DOHH2 (cell line): ENCODE measurements around the gene GALNT17.

Experiments
- H3F3A ChIP-seq: fragments of 200-600 bp; sonication (generic), shearing (Covaris generic); 2 replicates; pipeline ENCODE4 v1.6.0; 2016; ENCODE audit warnings: antibody characterized with exemption, mild to moderate bottlenecking; ENCODE audit not compliant: control insufficient read depth, insufficient read depth
- H3K27ac ChIP-seq: fragments of 200-600 bp; sonication (generic); 2 replicates; pipeline ENCODE4 v1.5.1; 2014; ENCODE audit warnings: low read depth, mild to moderate bottlenecking, low read length, moderate library complexity
- H3K27me3 ChIP-seq: fragments of 200-600 bp; sonication (generic); 2 replicates; pipeline ENCODE4 v1.6.1; 2014; ENCODE audit warnings: mild to moderate bottlenecking, low read length, mixed read lengths; ENCODE audit not compliant: control insufficient read depth
- H3K36me3 ChIP-seq: fragments of 200-600 bp; sonication (generic); 2 replicates; pipeline ENCODE4 v1.6.1; 2014; ENCODE audit warnings: mild to moderate bottlenecking, low read length, moderate library complexity, mixed read lengths; ENCODE audit not compliant: control insufficient read depth
- H3K4me1 ChIP-seq: fragments of 200-600 bp; sonication (generic); 2 replicates; pipeline ENCODE4 v1.6.1; 2014; ENCODE audit warnings: mild to moderate bottlenecking, low read length, mixed read lengths; ENCODE audit not compliant: control insufficient read depth
- H3K4me2 ChIP-seq: fragments of 200-600 bp; sonication (generic); 2 replicates; pipeline ENCODE4 v1.6.0; 2014; ENCODE audit warnings: mild to moderate bottlenecking, low read length, moderate library complexity
- H3K4me3 ChIP-seq: fragments of 200-600 bp; sonication (generic); 2 replicates; pipeline ENCODE4 v1.5.1; 2014; ENCODE audit warnings: mild to moderate bottlenecking, low read length, mixed read lengths
- H3K79me2 ChIP-seq: fragments of 200-600 bp; sonication (generic); 2 replicates; pipeline ENCODE4 v1.6.1; 2014; ENCODE audit warnings: mild to moderate bottlenecking, low read length, mixed read lengths; ENCODE audit not compliant: control insufficient read depth
- H3K9me2 ChIP-seq: fragments of 200-600 bp; sonication (generic); replicated peaks from 2 replicates; pipeline ENCODE4 v1.6.1; 2014; ENCODE audit warnings: mild to moderate bottlenecking, low read length, mixed read lengths; ENCODE audit not compliant: control insufficient read depth
- H3K9me3 ChIP-seq: fragments of 200-600 bp; sonication (generic); 2 replicates; pipeline ENCODE4 v1.6.1; 2014; ENCODE audit warnings: antibody characterized with exemption, low read length, mixed read lengths; ENCODE audit not compliant: control insufficient read depth, insufficient read depth
- H4K20me1 ChIP-seq: fragments of 200-600 bp; sonication (generic); 2 replicates; pipeline ENCODE4 v1.6.0; 2014; ENCODE audit warnings: low read depth, mild to moderate bottlenecking, antibody characterized with exemption, low read length, moderate library complexity; ENCODE audit not compliant: control insufficient read depth, insufficient read depth
- EZH2phosphoT487 ChIP-seq: fragments of 200-600 bp; sonication (generic); IDR thresholded peaks from 2 replicates; pipeline ENCODE4 v1.6.1; 2017; ENCODE audit warnings: borderline replicate concordance, mild to moderate bottlenecking, antibody characterized with exemption, low read length, moderate library complexity, mixed read lengths
- TF ChIP-seq, protein P1 (sequence below): fragments of 200-600 bp; sonication (generic); IDR thresholded peaks from one replicate; pipeline ENCODE4 v1.5.1; 2014; ENCODE audit warnings: antibody characterized with exemption, mild to moderate bottlenecking, low read depth, low read length; ENCODE audit not compliant: poor library complexity, severe bottlenecking

GALNT17 gene

DNA sequence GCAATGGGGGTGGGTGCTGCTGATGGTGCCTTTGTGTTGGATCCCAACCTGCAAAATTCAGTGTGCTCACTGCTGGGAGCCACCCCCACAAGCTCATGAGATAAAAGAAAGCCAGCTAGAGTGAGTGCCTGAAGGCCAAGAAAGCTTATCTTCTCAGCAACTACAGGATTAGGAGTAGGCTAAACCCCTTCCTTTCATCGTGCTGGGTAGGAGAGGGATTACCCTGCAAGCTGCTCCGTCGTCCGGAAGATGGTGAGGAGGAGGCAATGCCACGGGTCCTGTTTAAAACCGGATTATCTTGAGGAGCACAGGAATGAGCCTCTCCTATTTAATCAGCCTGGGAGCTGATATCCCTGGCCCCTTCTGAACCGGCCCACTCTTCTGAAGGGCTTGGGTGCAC, 258.0 kb downstream of the GALNT17 start:
- no peaks in the 10 kb centered on the region for H3K79me2 ChIP-seq
- no peak overlapping the region for H3K4me3 ChIP-seq
- no peaks in the 10 kb centered on the region for H3K9me2 ChIP-seq
- no peaks in the 10 kb centered on the region for H3K27me3 ChIP-seq
- no peak overlapping the region for H3K27ac ChIP-seq
- no peaks in the 10 kb centered on the region for H3F3A ChIP-seq
- no peak for TF ChIP-seq EZH2phosphoT487
- TF ChIP-seq, protein P1, sequence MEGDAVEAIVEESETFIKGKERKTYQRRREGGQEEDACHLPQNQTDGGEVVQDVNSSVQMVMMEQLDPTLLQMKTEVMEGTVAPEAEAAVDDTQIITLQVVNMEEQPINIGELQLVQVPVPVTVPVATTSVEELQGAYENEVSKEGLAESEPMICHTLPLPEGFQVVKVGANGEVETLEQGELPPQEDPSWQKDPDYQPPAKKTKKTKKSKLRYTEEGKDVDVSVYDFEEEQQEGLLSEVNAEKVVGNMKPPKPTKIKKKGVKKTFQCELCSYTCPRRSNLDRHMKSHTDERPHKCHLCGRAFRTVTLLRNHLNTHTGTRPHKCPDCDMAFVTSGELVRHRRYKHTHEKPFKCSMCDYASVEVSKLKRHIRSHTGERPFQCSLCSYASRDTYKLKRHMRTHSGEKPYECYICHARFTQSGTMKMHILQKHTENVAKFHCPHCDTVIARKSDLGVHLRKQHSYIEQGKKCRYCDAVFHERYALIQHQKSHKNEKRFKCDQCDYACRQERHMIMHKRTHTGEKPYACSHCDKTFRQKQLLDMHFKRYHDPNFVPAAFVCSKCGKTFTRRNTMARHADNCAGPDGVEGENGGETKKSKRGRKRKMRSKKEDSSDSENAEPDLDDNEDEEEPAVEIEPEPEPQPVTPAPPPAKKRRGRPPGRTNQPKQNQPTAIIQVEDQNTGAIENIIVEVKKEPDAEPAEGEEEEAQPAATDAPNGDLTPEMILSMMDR: no peak
- H3K9me3 ChIP-seq: no peaks in the 10 kb centered on the region; the same call in 1 of the 2 replicates
- H4K20me1 ChIP-seq: no peaks in the 10 kb centered on the region
- H3K4me2 ChIP-seq: no peak overlapping the region
- H3K36me3 ChIP-seq: no peaks in the 10 kb centered on the region
- no peaks in the 10 kb centered on the region for H3K4me1 ChIP-seq

DNA sequence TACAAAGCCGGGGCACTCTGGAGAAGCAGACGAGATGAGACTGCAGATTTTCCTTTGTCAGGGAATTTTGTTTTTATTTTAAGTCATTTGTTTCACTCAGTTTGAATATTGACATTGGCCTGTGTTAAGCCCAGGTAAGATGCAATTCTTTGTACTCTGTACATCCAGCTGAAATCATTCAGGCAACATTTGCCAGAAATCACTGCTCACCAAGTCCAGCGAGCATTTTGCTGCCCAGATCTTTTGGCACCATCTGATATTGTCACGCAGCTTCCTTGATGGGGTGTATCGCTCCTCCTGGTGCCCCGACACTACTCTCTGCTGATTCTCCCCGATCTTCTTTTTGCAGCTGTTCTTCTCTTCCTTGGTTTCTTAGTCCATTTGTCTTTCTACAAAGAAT, 261.7 kb downstream of the GALNT17 start:
- Histone ChIP-seq H3K36me3 (no peaks in the 10 kb centered on the region), H3K27ac (no peak overlapping the region), H3K4me1 (no peaks in the 10 kb centered on the region), H3K4me2 (no peak overlapping the region), H3K79me2 (no peaks in the 10 kb centered on the region), H3K9me3 (no peaks in the 10 kb centered on the region; the same call in 1 of the 2 replicates), H3K27me3 (no peaks in the 10 kb centered on the region), H3K4me3 (no peak overlapping the region), H3F3A (no peaks in the 10 kb centered on the region), H4K20me1 (no peaks in the 10 kb centered on the region), H3K9me2 (no peaks in the 10 kb centered on the region)
- TF ChIP-seq, protein P1: no peak
- no peak for TF ChIP-seq EZH2phosphoT487

DNA sequence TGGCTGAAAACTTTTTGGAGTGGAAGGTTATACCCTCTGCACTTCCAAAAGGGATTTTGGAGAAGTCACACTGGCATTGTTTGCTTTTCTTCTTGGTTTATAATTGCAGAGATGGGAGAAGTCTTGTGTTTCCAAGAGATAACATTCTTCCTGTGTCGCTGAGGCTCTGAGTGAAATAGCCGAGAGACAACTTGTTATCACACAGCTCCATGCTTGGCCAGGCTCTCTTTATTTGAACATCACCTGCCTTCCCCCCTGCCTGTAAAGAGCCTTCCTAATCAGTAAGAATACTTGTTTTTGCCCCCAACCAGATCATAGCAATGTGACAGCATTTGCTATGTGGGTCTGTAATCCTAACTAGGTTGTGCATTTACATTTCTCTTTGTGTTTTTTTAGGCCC, 270.7 kb downstream of the GALNT17 start:
- Histone ChIP-seq H3K4me2 (no peak overlapping the region), H3F3A (no peaks in the 10 kb centered on the region), H3K9me3 (peaks cover 11% of the 10 kb centered on the region; the same call in 1 of the 2 replicates), H3K4me3 (no peak overlapping the region), H3K4me1 (no peaks in the 10 kb centered on the region), H3K27ac (no peak overlapping the region), H3K27me3 (no peaks in the 10 kb centered on the region), H3K79me2 (no peaks in the 10 kb centered on the region), H4K20me1 (no peaks in the 10 kb centered on the region), H3K9me2 (no peaks in the 10 kb centered on the region), H3K36me3 (no peaks in the 10 kb centered on the region)
- TF ChIP-seq, protein P1: no peak
- TF ChIP-seq EZH2phosphoT487: no peak
